ENCODE data around the gene SERPINA3.

SERPINA3 gene

GRCh38 chr14:94614802-94615201 lies 2.6 kb downstream of the SERPINA3 start:
- no peak for DNase-seq

- no peak for DNase-seq
Measured at GRCh38 chr14:94615254-94615653, 3.1 kb downstream of the SERPINA3 start.

- no peak for DNase-seq
Measured at GRCh38 chr14:94615823-94616570, 3.8 kb downstream of the SERPINA3 start.

- DNase-seq: no peak
Measured at GRCh38 chr14:94617366-94617941, 5.3 kb downstream of the SERPINA3 start.

GRCh38 chr14:94617988-94618822 lies 6.0 kb downstream of the SERPINA3 start:
- DNase-seq: no peak

- DNase-seq: no peak
Measured at GRCh38 chr14:94619297-94619696, 7.1 kb downstream of the SERPINA3 start.

- DNase-seq: no peak
Measured at GRCh38 chr14:94620597-94620996, 8.4 kb downstream of the SERPINA3 start.

- DNase-seq: no peak
Measured at GRCh38 chr14:94621358-94622134, 9.4 kb downstream of the SERPINA3 start.

- DNase-seq: no peak
Measured at GRCh38 chr14:94622653-94623421, 10.6 kb downstream of the SERPINA3 start.

GRCh38 chr14:94623422-94623809 lies 11.2 kb downstream of the SERPINA3 start:
- DNase-seq: no peak

- DNase-seq: no peak
Measured at GRCh38 chr14:94623856-94624499, 11.8 kb downstream of the SERPINA3 start.

- DNase-seq: no peak
Measured at GRCh38 chr14:94624537-94625352, 12.6 kb downstream of the SERPINA3 start.

- DNase-seq: no peak
Measured at GRCh38 chr14:94625353-94625635, 13.1 kb downstream of the SERPINA3 start.

- no peak for DNase-seq
Measured at GRCh38 chr14:94628578-94628977, 16.4 kb downstream of the SERPINA3 start.

GRCh38 chr14:94630396-94630795 lies 18.2 kb downstream of the SERPINA3 start:
- DNase-seq: no peak

GRCh38 chr14:94631050-94631449 lies 18.9 kb downstream of the SERPINA3 start:
- DNase-seq: no peak

GRCh38 chr14:94631536-94632304 lies 19.5 kb downstream of the SERPINA3 start:
- no peak for DNase-seq

- no peak for DNase-seq
Measured at GRCh38 chr14:94632305-94632590, 20.1 kb downstream of the SERPINA3 start.

GRCh38 chr14:94633121-94633520 lies 20.9 kb downstream of the SERPINA3 start:
- DNase-seq: no peak

GRCh38 chr14:94635154-94635553 lies 23.0 kb downstream of the SERPINA3 start:
- DNase-seq: no peak
